C4-2B (cell line): ENCODE data around the gene MAP7D3.

Experiments
- ZFX ChIP-seq: fragments of 450-650 bp; IDR thresholded peaks from 2 replicates; pipeline ENCODE4 v1.6.1; 2017
- TF ChIP-seq, protein P1 (sequence below): fragments of 450-650 bp; conservative IDR thresholded peaks from 2 replicates; pipeline ENCODE4 v1.5.1; 2017; ENCODE audit warnings: mild to moderate bottlenecking

DNA sequence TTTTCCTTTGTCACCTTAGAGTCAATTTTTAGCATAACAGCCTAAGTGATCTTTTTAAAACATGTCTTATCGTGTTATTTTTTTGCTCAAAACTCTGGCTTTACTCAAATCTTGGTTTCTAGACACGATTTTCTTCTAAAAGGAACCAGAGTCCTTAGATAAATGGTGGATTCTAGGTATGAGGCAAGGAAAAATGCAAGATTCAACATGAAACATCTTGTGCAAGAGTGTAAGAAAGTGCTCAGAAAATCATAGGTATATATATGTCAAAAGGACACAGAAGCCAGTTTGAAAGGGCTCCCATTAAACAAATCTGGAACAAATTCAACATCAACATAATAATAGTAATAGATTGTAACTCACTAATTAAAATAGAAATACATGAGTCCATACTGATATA, 41.5 kb upstream of the MAP7D3 start:
- TF ChIP-seq, protein P1, sequence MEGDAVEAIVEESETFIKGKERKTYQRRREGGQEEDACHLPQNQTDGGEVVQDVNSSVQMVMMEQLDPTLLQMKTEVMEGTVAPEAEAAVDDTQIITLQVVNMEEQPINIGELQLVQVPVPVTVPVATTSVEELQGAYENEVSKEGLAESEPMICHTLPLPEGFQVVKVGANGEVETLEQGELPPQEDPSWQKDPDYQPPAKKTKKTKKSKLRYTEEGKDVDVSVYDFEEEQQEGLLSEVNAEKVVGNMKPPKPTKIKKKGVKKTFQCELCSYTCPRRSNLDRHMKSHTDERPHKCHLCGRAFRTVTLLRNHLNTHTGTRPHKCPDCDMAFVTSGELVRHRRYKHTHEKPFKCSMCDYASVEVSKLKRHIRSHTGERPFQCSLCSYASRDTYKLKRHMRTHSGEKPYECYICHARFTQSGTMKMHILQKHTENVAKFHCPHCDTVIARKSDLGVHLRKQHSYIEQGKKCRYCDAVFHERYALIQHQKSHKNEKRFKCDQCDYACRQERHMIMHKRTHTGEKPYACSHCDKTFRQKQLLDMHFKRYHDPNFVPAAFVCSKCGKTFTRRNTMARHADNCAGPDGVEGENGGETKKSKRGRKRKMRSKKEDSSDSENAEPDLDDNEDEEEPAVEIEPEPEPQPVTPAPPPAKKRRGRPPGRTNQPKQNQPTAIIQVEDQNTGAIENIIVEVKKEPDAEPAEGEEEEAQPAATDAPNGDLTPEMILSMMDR = no peak
- TF ChIP-seq ZFX = no peak
